ENCODE data around the gene HSPB1.

GRCh38 chr7:76328389-76328788, 25.9 kb downstream of the HSPB1 start:
- TF ChIP-seq CTCF (tag by site-specific recombination; IDR thresholded peaks at IDR 0.05) (no peak), REST (tag by site-specific recombination; IDR thresholded peaks at IDR 0.05) (no peak), GLIS1 (tag by site-specific recombination; IDR thresholded peaks at IDR 0.05) (no peak), KLF16 (tag by site-specific recombination; IDR thresholded peaks at IDR 0.05) (no peak)
- TF ChIP-seq, protein P1, sequence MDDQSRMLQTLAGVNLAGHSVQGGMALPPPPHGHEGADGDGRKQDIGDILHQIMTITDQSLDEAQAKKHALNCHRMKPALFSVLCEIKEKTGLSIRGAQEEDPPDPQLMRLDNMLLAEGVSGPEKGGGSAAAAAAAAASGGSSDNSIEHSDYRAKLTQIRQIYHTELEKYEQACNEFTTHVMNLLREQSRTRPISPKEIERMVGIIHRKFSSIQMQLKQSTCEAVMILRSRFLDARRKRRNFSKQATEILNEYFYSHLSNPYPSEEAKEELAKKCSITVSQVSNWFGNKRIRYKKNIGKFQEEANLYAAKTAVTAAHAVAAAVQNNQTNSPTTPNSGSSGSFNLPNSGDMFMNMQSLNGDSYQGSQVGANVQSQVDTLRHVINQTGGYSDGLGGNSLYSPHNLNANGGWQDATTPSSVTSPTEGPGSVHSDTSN (CRISPR knock-in tag; IDR thresholded peaks at IDR 0.05) = no peak
